ENCODE measurements around the gene CEND1. TPM values are rescaled to one million over a fixed set of nuclear protein-coding genes. Genes with fewer than 3 reads are reported as not detected.

CEND1 gene
- total and polyA plus RNA-seq, 2 of the 4 experiments (the other 2 are of a cell fraction): 0.90 to 4.0 TPM

DNA sequence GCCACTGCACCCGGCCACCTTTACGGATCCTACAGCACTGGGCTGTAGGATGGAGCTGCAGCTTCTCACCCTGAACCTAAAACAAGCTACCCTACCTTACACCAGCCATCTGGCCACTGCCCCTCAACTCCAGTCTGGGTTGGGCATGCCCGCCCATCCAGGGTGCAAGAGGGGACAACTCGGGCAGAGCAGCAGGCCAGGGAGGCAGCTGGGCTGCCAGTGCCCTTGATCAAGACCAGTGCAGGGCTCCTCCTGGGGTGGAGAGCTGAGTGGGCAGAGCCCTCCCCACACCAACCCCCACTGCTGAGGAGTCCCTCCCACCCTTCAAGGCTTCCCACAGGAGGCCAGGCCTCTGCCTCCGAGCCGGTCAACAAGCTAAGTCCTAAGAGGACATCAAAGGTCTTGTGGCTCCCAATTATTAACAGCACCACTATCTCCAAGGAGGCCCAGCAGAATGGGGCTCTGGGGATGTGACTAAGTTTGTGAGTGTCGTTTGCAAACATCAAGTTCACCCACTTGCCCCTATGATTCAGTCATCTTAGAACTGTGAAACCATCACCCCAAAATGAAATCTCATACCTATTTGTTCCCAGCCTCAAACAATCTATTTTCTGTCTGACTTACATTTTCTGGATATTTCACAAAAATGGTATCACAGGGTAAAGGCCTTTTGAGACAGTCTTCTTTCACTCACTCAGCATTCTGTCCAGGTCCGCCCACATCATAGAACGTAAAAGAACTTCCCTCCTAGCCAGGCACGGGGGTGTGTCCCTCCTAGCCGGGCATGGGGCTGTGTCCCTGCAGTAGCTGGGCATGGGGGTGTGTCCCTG, 23.6 kb downstream of the CEND1 start:
- Histone ChIP-seq H3K14ac (replicated peaks; ENCODE audit: low read depth, low read length) (no peak overlapping the region), H3K4ac (ENCODE audit: low read depth, low read length) (no peak overlapping the region), H4K8ac (ENCODE audit: low read depth in 2 of 2, low read length in 2 of 2) (no peak overlapping the region), H3K36me3 (ENCODE audit: control insufficient read depth, insufficient read depth, low read length) (peaks cover 64% of the 10 kb centered on the region), H2BK5ac (ENCODE audit: low read depth, low read length, poor library complexity, severe bottlenecking) (no peak overlapping the region), H3K4me2 (ENCODE audit: low read depth, low read length) (no peak overlapping the region), H2BK20ac (ENCODE audit: low read depth, low read length) (no peak overlapping the region), H2BK15ac (ENCODE audit: low read depth, low read length) (no peak overlapping the region), H3K27ac (ENCODE audit: insufficient read depth, low read length) (no peak overlapping the region), H2BK120ac (ENCODE audit: low read depth, low read length) (no peak overlapping the region), H3K9ac (ENCODE audit: low read depth, low read length) (no peak overlapping the region), H2AK5ac (ENCODE audit: low read depth, low read length) (no peak overlapping the region), H4K20me1 (ENCODE audit: insufficient read depth, low read length) (peaks cover 52% of the 10 kb centered on the region), H4K91ac (ENCODE audit: insufficient read depth, low read depth, low read length) (no peak overlapping the region), H3K79me1 (ENCODE audit: low read depth in 1 of 2, low read length in 2 of 2) (peaks cover 5 to 55% of the 10 kb centered on the region in 2 experiments), H2AK9ac (replicated peaks; ENCODE audit: low read depth, low read length, poor library complexity) (no peak overlapping the region), H3K23ac (ENCODE audit: low read depth, low read length) (no peak overlapping the region), H3K27me3 (ENCODE audit: control insufficient read depth, insufficient read depth, low read length) (no peaks in the 10 kb centered on the region), H3K18ac (ENCODE audit: low read depth, low read length) (no peak overlapping the region), H3K9me3 (ENCODE audit: control insufficient read depth, insufficient read depth, low read length) (no peaks in the 10 kb centered on the region), H2AFZ (replicated peaks; ENCODE audit: low read length, poor library complexity) (peak overlapping the region; percentile 52), H3K56ac (ENCODE audit: extremely low read depth, insufficient read depth, low read length) (no peak overlapping the region), H3K9me1 (ENCODE audit: insufficient read depth, low read length) (peaks cover 3% of the 10 kb centered on the region; the same call in 1 of the 2 replicates), H4K5ac (ENCODE audit: low read depth, low read length) (no peak overlapping the region), H3K4me1 (ENCODE audit: control insufficient read depth, insufficient read depth, low read length) (peaks cover 5% of the 10 kb centered on the region), H3K4me3 (ENCODE audit: insufficient read depth, low read depth, low read length) (no peak overlapping the region)
- CTCF ChIA-PET: no interaction called here
- POLR2A ChIA-PET (ENCODE audit: unreplicated experiment): no interaction called here
- ATAC-seq (ENCODE audit: low read depth) (no peak), DNase-seq (no peak)
- dilution Hi-C loops (cut with HindIII; ENCODE audit: low sequenced_read_pairs, unreplicated experiment) (no loop called here), intact Hi-C loops (cut with micrococcal nuclease) (no loop called here), in situ Hi-C loops (cut with MboI; ENCODE audit: low sequenced_read_pairs) (no loop called here)
- no TSS peak for BruUV-seq (replicated peaks)
- no peak for TF ChIP-seq RFX5 (IDR thresholded peaks at IDR 0.05; ENCODE audit: low read depth, low read length)
- no peak for TF ChIP-seq MAZ (IDR thresholded peaks at IDR 0.05; ENCODE audit: borderline replicate concordance, low read depth, low read length)
- TF ChIP-seq MXI1 (IDR thresholded peaks at IDR 0.05; ENCODE audit: borderline replicate concordance, low read depth, low read length): no peak
- TF ChIP-seq BHLHE40 (IDR thresholded peaks at IDR 0.05; ENCODE audit: low read depth, low read length): no peak
- no peak for TF ChIP-seq NFE2L2 (IDR thresholded peaks at IDR 0.05; ENCODE audit: low read depth, low read length)
- no peak for TF ChIP-seq CEBPB (IDR thresholded peaks at IDR 0.05; ENCODE audit: low read depth, low read length)
- no peak for TF ChIP-seq FOS (IDR thresholded peaks at IDR 0.05; ENCODE audit: low read depth, low read length)
- TF ChIP-seq CHD1 (IDR thresholded peaks at IDR 0.05; ENCODE audit: low read depth, low read length): no peak
- TF ChIP-seq RAD21 (IDR thresholded peaks at IDR 0.05; ENCODE audit: low read length): no peak
- TF ChIP-seq RCOR1 (IDR thresholded peaks at IDR 0.05; ENCODE audit: insufficient replicate concordance, low read length): no peak
- TF ChIP-seq, protein P1, sequence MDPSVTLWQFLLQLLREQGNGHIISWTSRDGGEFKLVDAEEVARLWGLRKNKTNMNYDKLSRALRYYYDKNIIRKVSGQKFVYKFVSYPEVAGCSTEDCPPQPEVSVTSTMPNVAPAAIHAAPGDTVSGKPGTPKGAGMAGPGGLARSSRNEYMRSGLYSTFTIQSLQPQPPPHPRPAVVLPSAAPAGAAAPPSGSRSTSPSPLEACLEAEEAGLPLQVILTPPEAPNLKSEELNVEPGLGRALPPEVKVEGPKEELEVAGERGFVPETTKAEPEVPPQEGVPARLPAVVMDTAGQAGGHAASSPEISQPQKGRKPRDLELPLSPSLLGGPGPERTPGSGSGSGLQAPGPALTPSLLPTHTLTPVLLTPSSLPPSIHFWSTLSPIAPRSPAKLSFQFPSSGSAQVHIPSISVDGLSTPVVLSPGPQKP (IDR thresholded peaks at IDR 0.05; ENCODE audit: borderline replicate concordance, low read depth, low read length): no peak
- no peak for TF ChIP-seq MAFK (IDR thresholded peaks at IDR 0.05; ENCODE audit: low read depth, low read length)
- no CpG with 5 or more reads among the region's 11 CpGs for WGBS, 2 experiments (ENCODE audit: extremely low coverage in 2 of 2, insufficient read length in 1 of 2)

Measured in IMR-90 (cell line).